B cell (primary cell): Measurements from ENCODE around the gene MBTPS1. TPM values are rescaled to one million over a fixed set of nuclear protein-coding genes. Genes with fewer than 3 reads are reported as not detected.

Experiments
- ATAC-seq: fragments of 200-7000 bp; cut with Tn5 transposase; one replicate; pipeline ENCODE4 v1.10.0; 2021; ENCODE audit warnings: low read depth, mild to moderate bottlenecking, moderate number of reproducible peaks, moderate library complexity
- CTCF ChIA-PET: fragments of 350-600 bp; sonication (Branson Sonifier 250); formaldehyde crosslinking; loops from one replicate; lab custom pipeline; 2021; ENCODE audit warnings: antibody characterized with exemption, inconsistent platforms; lab: Charles Lee
- POLR2A ChIA-PET: fragments of 350-600 bp; sonication (Branson Sonifier 250); formaldehyde crosslinking; loops from one replicate; lab custom pipeline; 2021; ENCODE audit warnings: antibody characterized with exemption; lab: Charles Lee
- DNase-seq: peaks from one replicate; pipeline ENCODE4 v3.0.0; 2013
- H2AFZ ChIP-seq: 2 replicates; pipeline ENCODE4 v1.6.1; 2012; ENCODE audit warnings: mild to moderate bottlenecking, low read depth, low read length; ENCODE audit not compliant: insufficient read depth, poor library complexity, severe bottlenecking
- H3K27ac ChIP-seq, 2 donors: 1 replicate in 1 of 2; 2 replicates in 1 of 2; pipeline ENCODE4 v1.5.1; 2012 to 2013; ENCODE audit warnings: low read length in 2 of 2, mild to moderate bottlenecking in 2 of 2, moderate library complexity in 1 of 2
- H3K27me3 ChIP-seq, 4 experiments: fragments of 200-600 bp in 1 of 4; sonication (generic) in 1 of 4; replicated peaks in 1 of 4; 1 replicate in 2 of 4; 2 replicates in 2 of 4; pipeline versions ENCODE4 v1.6.1 to v1.7.0; 2013 to 2016; ENCODE audit warnings: low read length in 3 of 4, mild to moderate bottlenecking in 2 of 4, mixed read lengths in 1 of 4, moderate library complexity in 1 of 4; ENCODE audit not compliant: insufficient read depth in 4 of 4, control insufficient read depth in 3 of 4; ENCODE audit errors: control extremely low read depth in 1 of 4
- H3K36me3 ChIP-seq, 2 experiments: replicated peaks in 1 of 2; 1 replicate in 1 of 2; 2 replicates in 1 of 2; pipeline versions ENCODE4 v1.6.1 to v1.7.1; 2013; ENCODE audit warnings: low read length in 1 of 2; ENCODE audit not compliant: insufficient read depth in 2 of 2, control insufficient read depth in 1 of 2; ENCODE audit errors: control extremely low read depth in 1 of 2, extremely low read depth in 1 of 2
- H3K4me1 ChIP-seq, 2 donors: fragments of 200-600 bp in 1 of 2; sonication (generic) in 1 of 2; 1 replicate in 1 of 2; 2 replicates in 1 of 2; pipeline versions ENCODE4 v1.5.1 to v1.6.1; 2013 to 2017; ENCODE audit warnings: low read length in 2 of 2; ENCODE audit not compliant: control insufficient read depth in 2 of 2, insufficient read depth in 2 of 2
- H3K4me2 ChIP-seq: replicated peaks from 2 replicates; pipeline ENCODE3; 2012; ENCODE audit warnings: mild to moderate bottlenecking, low read depth, low read length; ENCODE audit not compliant: poor library complexity, severe bottlenecking
- H3K4me3 ChIP-seq, 5 experiments: fragments of 200-600 bp in 1 of 5; sonication (generic) in 1 of 5; 1 replicate in 3 of 5; 2 replicates in 2 of 5; pipeline versions ENCODE4 v1.5.1 to v1.7.0; 2011 to 2016; ENCODE audit warnings: low read length in 4 of 5, mild to moderate bottlenecking in 4 of 5, low read depth in 2 of 5, control low read depth in 1 of 5, moderate library complexity in 1 of 5; ENCODE audit not compliant: insufficient read depth in 1 of 5; ENCODE audit errors: control extremely low read depth in 1 of 5, extremely low read depth in 1 of 5
- H3K79me2 ChIP-seq: fragments of 200-600 bp; sonication (generic); one replicate; pipeline ENCODE4 v1.6.0; 2016; ENCODE audit warnings: low read length; ENCODE audit not compliant: control insufficient read depth, insufficient read depth
- H3K9ac ChIP-seq: fragments of 200-600 bp; sonication (generic); 2 replicates; pipeline ENCODE4 v1.6.1; 2017; ENCODE audit warnings: mild to moderate bottlenecking, low read length, moderate library complexity
- H3K9me3 ChIP-seq, 3 donors: one replicate each; pipeline versions ENCODE4 v1.6.1 to v1.7.1; 2013; ENCODE audit warnings: low read length in 2 of 3; ENCODE audit not compliant: control insufficient read depth in 2 of 3, insufficient read depth in 1 of 3; ENCODE audit errors: control extremely low read depth in 1 of 3
- H4K20me1 ChIP-seq: 2 replicates; pipeline ENCODE4 v1.6.0; 2012; ENCODE audit warnings: mild to moderate bottlenecking, low read length; ENCODE audit not compliant: insufficient read depth, control insufficient read depth, poor library complexity, severe bottlenecking
- H3K27ac Mint-ChIP-seq: one replicate; pipeline ENCODE4 v1.8.0; 2021; ENCODE audit warnings: mixed read lengths
- H3K27me3 Mint-ChIP-seq: one replicate; pipeline ENCODE4 v1.8.0; 2021; ENCODE audit warnings: mixed read lengths
- H3K4me1 Mint-ChIP-seq: one replicate; pipeline ENCODE4 v1.8.0; 2021; ENCODE audit warnings: mixed read lengths
- H3K4me3 Mint-ChIP-seq: one replicate; pipeline ENCODE4 v1.8.0; 2021; ENCODE audit warnings: mixed read lengths
- H3K9me3 Mint-ChIP-seq: one replicate; pipeline ENCODE4 v1.8.0; 2022; ENCODE audit warnings: mixed read lengths; ENCODE audit not compliant: insufficient read depth
- EZH2 ChIP-seq: IDR thresholded peaks from 2 replicates; pipeline ENCODE4 v1.6.1; 2012; ENCODE audit warnings: borderline replicate concordance, low read depth, mild to moderate bottlenecking, moderate library complexity, low read length; ENCODE audit not compliant: insufficient read depth, poor library complexity, severe bottlenecking
- WGBS: methylation state at CpG from one replicate; pipeline ENCODE4 v1.1.5; 2013; ENCODE audit warnings: missing lambda C conversion rate; ENCODE audit not compliant: insufficient coverage; 5-methylcytosine and 5-hydroxymethylcytosine counted together
- intact Hi-C: fragments of 100-400 bp; cut with micrococcal nuclease; formaldehyde crosslinking; loops from one replicate; pipeline ENCODE4 v1.10.0; 2022
- polyA plus RNA-seq: library from polyadenylated mRNA; depleted of rRNA; stranded (reverse); fragments of >200 nt; gene quantifications from 2 replicates; pipeline ENCODE4 v1.2.3, GENCODE V29; 2012
- total RNA-seq, 2 donors: library from RNA; stranded (reverse); fragments of 120-200 nt in 1 of 2; gene quantifications; 1 replicate in 1 of 2; 2 replicates in 1 of 2; pipeline versions ENCODE4 v1.2.3 to v1.2.4, GENCODE V29; 2013 to 2022
- TF ChIP-seq, protein P1 (sequence below): fragments of 200-600 bp; IDR thresholded peaks from one replicate; pipeline ENCODE4 v1.8.0; 2022; ENCODE audit warnings: antibody characterized with exemption, mild to moderate bottlenecking

Gene MBTPS1
- total and polyA plus RNA-seq, 2 donors (not counting 1 experiment from before 2014, with no cell fraction given) = 85.9 to 120 TPM

DNA sequence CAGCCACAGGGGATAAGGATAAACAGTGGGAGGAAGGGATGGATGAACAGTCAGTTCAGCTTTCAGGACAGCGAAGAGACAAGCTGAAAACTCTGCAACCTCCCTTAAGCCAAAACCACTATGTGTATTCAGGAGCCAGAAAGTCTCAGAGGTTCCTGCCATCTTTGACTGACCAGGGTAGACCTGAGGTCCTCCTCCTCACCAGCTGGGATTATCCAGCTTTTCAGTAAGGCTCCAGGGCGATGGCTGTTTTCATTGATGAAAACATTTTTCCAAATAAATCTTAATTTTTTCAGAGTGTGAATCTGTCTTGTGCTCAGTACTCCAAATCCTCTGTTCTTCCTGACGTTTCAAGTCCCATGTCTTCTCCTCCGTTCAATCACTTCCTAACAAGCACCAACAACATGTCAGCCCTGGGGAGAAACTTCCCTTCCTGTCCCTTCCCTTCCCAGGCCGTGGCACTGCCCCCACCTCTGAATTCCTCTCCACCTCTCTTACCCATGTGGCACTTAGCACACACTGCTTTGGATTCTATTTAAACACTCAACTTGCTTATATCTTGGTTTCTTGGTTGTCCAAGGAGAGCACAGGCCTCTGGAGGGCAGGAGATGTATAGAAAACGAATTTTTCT is 23.0 kb upstream of the MBTPS1 start:
- peaks cover 14% of the 10 kb centered on the region for H3K4me1 Mint-ChIP-seq
- no peak for ATAC-seq
- H3K79me2 ChIP-seq = peaks cover 90% of the 10 kb centered on the region
- no peaks in the 10 kb centered on the region for H3K36me3 ChIP-seq
- no peaks in the 10 kb centered on the region for H3K9me3 ChIP-seq
- no peak overlapping the region for H3K4me2 ChIP-seq
- no peak overlapping the region for H2AFZ ChIP-seq
- H3K27me3 ChIP-seq = no peaks in the 10 kb centered on the region
- DNase-seq = no peak
- peaks cover 21% of the 10 kb centered on the region for H4K20me1 ChIP-seq
- no peak overlapping the region for H3K4me3 Mint-ChIP-seq
- intact Hi-C loops = loop anchor here (5.0 kb wide), 2 partner anchors 52 to 888 kb away; partner anchors contain the start of gene KIAA0513
- H3K9ac ChIP-seq = no peak overlapping the region
- H3K4me1 ChIP-seq = peaks cover 3 to 8% of the 10 kb centered on the region in 2 donors
- CTCF ChIA-PET = no interaction called here
- H3K27ac ChIP-seq = no peak overlapping the region
- TF ChIP-seq EZH2 = no peak
- TF ChIP-seq, protein P1, sequence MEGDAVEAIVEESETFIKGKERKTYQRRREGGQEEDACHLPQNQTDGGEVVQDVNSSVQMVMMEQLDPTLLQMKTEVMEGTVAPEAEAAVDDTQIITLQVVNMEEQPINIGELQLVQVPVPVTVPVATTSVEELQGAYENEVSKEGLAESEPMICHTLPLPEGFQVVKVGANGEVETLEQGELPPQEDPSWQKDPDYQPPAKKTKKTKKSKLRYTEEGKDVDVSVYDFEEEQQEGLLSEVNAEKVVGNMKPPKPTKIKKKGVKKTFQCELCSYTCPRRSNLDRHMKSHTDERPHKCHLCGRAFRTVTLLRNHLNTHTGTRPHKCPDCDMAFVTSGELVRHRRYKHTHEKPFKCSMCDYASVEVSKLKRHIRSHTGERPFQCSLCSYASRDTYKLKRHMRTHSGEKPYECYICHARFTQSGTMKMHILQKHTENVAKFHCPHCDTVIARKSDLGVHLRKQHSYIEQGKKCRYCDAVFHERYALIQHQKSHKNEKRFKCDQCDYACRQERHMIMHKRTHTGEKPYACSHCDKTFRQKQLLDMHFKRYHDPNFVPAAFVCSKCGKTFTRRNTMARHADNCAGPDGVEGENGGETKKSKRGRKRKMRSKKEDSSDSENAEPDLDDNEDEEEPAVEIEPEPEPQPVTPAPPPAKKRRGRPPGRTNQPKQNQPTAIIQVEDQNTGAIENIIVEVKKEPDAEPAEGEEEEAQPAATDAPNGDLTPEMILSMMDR = no peak
- 86% methylated on average over 4 of the region's 6 CpGs for WGBS
- POLR2A ChIA-PET = no interaction called here
- H3K27me3 Mint-ChIP-seq = no peaks in the 10 kb centered on the region
- H3K27ac Mint-ChIP-seq = no peak overlapping the region
- H3K9me3 Mint-ChIP-seq = no peaks in the 10 kb centered on the region
- no peak overlapping the region for H3K4me3 ChIP-seq

DNA sequence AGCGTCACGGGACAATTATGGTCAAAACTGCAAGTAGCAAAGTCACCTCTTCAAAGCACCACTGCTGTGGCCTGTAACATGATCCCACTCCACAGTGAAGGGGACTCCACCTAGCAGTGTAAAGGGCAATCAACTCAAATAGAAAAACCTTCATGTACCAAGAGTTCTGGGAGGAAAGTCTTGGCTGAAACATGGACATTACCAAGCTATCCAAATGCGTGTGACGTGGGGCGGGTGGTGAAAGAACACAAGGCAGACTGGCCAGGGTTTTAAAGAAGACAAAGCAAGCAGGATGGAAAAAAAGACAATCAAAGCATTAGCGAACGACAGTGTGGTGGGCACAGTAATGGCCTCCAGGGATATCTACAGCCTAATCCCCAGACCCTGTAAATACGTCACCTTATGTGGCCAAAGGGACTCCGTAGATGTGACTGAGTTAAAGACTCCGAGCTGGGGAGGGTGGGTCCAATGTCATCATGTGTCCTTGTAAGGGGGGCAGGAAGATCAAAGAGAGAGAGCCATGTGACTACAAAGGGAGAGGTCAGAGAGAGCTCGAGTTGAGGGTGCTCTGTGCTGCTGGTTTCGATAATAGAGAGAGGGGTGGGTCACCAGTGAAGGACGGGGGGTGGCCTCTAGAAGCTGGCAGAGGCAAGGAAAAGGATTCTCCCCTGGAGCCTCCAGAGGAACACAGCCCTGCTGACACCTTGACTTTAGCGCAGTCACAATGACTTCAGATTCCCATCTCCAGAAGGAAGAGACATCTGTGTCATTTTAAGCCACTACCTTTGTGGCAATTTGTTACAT is 22.3 kb upstream of the MBTPS1 start:
- no peak for DNase-seq
- H2AFZ ChIP-seq = no peak overlapping the region
- H3K27me3 ChIP-seq = no peaks in the 10 kb centered on the region
- no peak overlapping the region for H3K9ac ChIP-seq
- no peak overlapping the region for H3K4me3 ChIP-seq
- H3K4me2 ChIP-seq = no peak overlapping the region
- intact Hi-C loops = no loop called here
- H3K4me1 Mint-ChIP-seq = peaks cover 9% of the 10 kb centered on the region
- POLR2A ChIA-PET = no interaction called here
- H3K4me3 Mint-ChIP-seq = no peak overlapping the region
- H3K27me3 Mint-ChIP-seq = no peaks in the 10 kb centered on the region
- 93% methylated on average over 7 of the region's 14 CpGs for WGBS
- CTCF ChIA-PET = interaction anchor here (0.6 to 1.5 kb wide), 2 partner anchors 21 to 23 kb away, joined by 3 to 7 read pairs; partner anchors contain the start of gene MBTPS1
- H3K36me3 ChIP-seq = no peaks in the 10 kb centered on the region
- H3K79me2 ChIP-seq = peaks cover 90% of the 10 kb centered on the region
- no peaks in the 10 kb centered on the region for H3K9me3 Mint-ChIP-seq
- TF ChIP-seq, protein P1 = no peak
- no peak for TF ChIP-seq EZH2
- H3K4me1 ChIP-seq = peaks cover 1 to 4% of the 10 kb centered on the region in 2 donors
- H4K20me1 ChIP-seq = peaks cover 21% of the 10 kb centered on the region
- H3K27ac ChIP-seq = no peak overlapping the region
- H3K27ac Mint-ChIP-seq = no peak overlapping the region
- no peaks in the 10 kb centered on the region for H3K9me3 ChIP-seq
- no peak for ATAC-seq
